PC-9 (cell line): ENCODE results near the gene RACK1.

ENCODE experiments used
- EZH2 ChIP-seq: fragments of 200-600 bp; sonication (generic); IDR thresholded peaks from 2 replicates; pipeline ENCODE4 v1.8.0; 2017; ENCODE audit warnings: antibody characterized with exemption, low read depth
- TF ChIP-seq, protein P1 (sequence below): fragments of 200-600 bp; sonication (generic); conservative IDR thresholded peaks from 2 replicates; pipeline ENCODE4 v1.6.1; 2017; ENCODE audit warnings: mixed run types, antibody characterized with exemption, mild to moderate bottlenecking, moderate library complexity

DNA sequence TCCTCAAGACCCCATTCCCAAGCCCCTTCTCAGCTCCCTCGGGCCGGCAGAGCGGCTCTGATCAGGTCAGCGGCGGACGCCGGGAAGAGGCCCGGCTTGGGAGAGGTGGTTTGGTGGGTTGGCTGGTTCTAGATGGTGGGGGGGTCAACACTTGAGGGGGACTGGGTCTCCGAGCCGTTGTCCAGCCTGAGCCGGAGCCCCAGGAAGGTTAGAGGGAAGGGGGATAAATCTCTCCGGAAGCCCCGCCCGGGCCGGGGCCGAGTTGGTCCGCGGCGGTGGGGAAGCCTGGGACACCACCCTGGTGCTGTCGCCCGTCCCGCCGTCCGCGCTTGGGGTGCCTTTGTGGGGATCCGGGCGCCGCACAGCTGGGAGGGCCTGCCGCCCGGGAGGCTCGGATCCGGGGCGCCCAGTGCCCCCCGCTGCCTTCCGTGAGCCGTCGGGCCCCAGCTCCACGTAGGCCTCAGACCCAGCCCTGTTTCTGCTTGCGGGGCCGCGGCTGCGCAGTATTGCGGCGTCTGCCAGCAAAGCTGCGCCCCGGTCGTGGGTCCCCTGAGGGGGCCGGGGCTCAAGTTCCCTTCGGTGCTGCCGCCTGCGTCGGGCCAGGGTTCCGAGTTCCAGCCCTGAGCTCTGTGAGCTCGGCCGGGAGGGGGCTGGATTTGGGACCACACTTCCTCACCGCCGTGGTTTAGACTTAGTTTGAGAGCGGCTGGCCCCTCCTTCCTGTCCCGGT lies 17.8 kb upstream of the RACK1 start:
- TF ChIP-seq EZH2: no peak
- TF ChIP-seq, protein P1, sequence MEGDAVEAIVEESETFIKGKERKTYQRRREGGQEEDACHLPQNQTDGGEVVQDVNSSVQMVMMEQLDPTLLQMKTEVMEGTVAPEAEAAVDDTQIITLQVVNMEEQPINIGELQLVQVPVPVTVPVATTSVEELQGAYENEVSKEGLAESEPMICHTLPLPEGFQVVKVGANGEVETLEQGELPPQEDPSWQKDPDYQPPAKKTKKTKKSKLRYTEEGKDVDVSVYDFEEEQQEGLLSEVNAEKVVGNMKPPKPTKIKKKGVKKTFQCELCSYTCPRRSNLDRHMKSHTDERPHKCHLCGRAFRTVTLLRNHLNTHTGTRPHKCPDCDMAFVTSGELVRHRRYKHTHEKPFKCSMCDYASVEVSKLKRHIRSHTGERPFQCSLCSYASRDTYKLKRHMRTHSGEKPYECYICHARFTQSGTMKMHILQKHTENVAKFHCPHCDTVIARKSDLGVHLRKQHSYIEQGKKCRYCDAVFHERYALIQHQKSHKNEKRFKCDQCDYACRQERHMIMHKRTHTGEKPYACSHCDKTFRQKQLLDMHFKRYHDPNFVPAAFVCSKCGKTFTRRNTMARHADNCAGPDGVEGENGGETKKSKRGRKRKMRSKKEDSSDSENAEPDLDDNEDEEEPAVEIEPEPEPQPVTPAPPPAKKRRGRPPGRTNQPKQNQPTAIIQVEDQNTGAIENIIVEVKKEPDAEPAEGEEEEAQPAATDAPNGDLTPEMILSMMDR: no peak
